Iris pigment epithelial cell (primary cell): ENCODE data around the gene RNF186.
"Not testable (repeated sequence)": the region's sequence is repeated elsewhere in the genome, so short reads cannot be mapped to it uniquely, and the experiment has no call there.

Source experiments
- DNase-seq: peaks from one replicate; pipeline ENCODE4 v3.0.0-alpha.2; 2011; ENCODE audit warnings: low read depth

Gene RNF186

GRCh38 chr1:19793360-19794046 is 21.6 kb downstream of the RNF186 start:
- no peak for DNase-seq

GRCh38 chr1:19792237-19793002 is 22.7 kb downstream of the RNF186 start:
- DNase-seq: no peak

GRCh38 chr1:19790061-19790975 is 24.8 kb downstream of the RNF186 start:
- DNase-seq: not testable (repeated sequence)

- DNase-seq: no peak
Measured at GRCh38 chr1:19786988-19787423, 28.1 kb downstream of the RNF186 start.

- DNase-seq: no peak
Measured at GRCh38 chr1:19785660-19786059, 29.4 kb downstream of the RNF186 start.

- DNase-seq: no peak
Measured at GRCh38 chr1:19780267-19780877, 34.7 kb downstream of the RNF186 start.

GRCh38 chr1:19776933-19777332 is 38.1 kb downstream of the RNF186 start:
- no peak for DNase-seq

GRCh38 chr1:19776287-19776686 is 38.8 kb downstream of the RNF186 start:
- no peak for DNase-seq

- DNase-seq: no peak
Measured at GRCh38 chr1:19775831-19776230, 39.3 kb downstream of the RNF186 start.

GRCh38 chr1:19775317-19775716 is 39.8 kb downstream of the RNF186 start:
- DNase-seq: peak; percentile 18

- no peak for DNase-seq
Measured at GRCh38 chr1:19774180-19774785, 40.8 kb downstream of the RNF186 start.

- no peak for DNase-seq
Measured at GRCh38 chr1:19773485-19773884, 41.6 kb downstream of the RNF186 start.

- DNase-seq: no peak
Measured at GRCh38 chr1:19772053-19772452, 43.0 kb downstream of the RNF186 start.

- no peak for DNase-seq
Measured at GRCh38 chr1:19771350-19771749, 43.7 kb downstream of the RNF186 start.

GRCh38 chr1:19770436-19771190 is 44.5 kb downstream of the RNF186 start:
- no peak for DNase-seq

GRCh38 chr1:19769211-19769932 is 45.7 kb downstream of the RNF186 start:
- DNase-seq: no peak

- no peak for DNase-seq
Measured at GRCh38 chr1:19768353-19769210, 46.5 kb downstream of the RNF186 start.

GRCh38 chr1:19765623-19766022 is 49.5 kb downstream of the RNF186 start:
- peak; percentile 93 for DNase-seq

GRCh38 chr1:19764848-19765247 is 50.2 kb downstream of the RNF186 start:
- DNase-seq: peak; percentile 58
